ENCODE data around the gene MFGE8.

The MFGE8 gene

DNA sequence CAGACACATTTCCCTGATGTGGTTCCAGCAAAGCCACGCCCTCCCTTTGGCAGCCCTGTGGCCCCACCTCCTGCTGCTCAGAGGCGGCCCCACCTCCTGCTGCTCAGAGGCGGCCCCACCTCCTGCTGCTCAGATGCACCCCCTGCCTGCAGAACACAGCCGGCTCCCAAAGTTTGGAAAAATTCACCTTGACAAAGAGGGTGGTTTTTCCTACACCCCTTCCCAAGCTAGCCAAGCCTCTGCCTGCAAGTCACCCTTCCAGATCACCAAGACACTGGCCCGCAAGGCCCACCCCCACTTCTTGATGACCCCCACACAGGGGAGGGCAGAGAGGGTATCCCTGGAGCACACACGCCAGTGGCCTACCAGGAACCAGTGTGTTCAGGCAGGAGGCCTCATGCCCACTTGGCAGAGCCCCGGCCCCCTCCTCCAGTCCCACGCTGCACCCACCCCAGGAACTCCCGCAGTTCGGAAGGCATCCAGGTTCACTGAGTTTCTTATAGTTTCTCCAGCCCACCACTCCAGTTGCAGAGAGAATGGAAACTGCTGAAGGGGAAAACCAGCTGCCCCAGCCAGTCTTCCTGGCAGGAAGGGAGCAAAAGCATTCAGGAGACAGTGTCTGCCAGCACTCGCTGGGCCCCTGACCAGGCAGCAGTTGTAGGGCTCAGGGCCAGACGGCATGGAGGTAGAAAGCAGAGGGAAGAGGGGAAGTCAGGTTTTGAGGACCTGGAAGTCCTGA is 15.6 kb downstream of the MFGE8 start:
- peak; percentile 84 for DNase-seq

DNA sequence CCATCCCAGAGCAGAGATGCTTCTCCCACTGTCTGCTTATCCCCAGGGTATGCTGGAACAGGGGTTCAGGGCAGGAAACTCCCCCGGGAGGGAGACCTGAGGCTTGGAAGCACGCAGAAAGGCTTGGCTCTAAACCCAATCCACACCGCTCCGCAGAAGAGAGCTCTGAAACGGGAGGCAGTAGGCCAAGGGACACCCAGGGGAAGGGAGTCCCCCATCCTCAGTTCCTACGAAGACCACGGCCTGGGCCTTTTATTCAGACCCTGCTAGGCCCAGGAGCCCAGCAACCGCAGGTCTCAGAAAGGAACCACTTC is 16.1 kb downstream of the MFGE8 start:
- DNase-seq, result no peak

DNA sequence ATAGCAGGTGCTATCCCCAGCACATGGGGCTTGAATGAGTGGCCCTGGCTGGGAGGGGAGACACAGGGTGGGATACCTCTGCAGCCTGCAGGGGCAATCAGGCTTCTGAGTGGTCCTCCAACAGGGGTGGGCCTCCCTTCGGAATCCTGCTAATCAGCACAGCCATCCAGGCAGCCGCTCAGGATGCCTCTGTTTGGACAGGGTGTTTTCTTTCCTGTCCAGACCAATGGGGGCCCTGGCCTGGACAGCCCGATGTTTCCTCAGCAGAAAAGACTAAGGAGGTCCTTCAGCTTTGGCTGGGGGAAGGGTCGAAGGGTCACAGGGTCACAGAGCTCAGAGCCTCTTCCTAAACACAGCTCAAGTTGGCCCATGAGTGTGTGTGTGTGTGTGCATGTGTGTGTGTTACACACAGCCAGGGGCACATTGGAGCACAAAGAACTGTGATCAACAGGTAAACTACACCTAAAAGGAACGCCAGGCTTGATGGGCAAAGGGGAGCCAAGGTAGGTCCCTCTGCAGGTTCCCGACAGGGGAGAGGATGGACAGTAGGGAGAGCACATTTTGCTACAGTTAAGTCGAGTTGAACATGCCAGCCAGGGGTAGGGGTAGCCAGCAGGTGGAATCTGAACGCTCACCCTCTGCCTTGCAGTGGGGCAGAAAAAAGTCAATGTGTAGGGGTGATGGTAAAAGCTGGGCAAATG is 16.7 kb downstream of the MFGE8 start:
- DNase-seq, result no peak

DNA sequence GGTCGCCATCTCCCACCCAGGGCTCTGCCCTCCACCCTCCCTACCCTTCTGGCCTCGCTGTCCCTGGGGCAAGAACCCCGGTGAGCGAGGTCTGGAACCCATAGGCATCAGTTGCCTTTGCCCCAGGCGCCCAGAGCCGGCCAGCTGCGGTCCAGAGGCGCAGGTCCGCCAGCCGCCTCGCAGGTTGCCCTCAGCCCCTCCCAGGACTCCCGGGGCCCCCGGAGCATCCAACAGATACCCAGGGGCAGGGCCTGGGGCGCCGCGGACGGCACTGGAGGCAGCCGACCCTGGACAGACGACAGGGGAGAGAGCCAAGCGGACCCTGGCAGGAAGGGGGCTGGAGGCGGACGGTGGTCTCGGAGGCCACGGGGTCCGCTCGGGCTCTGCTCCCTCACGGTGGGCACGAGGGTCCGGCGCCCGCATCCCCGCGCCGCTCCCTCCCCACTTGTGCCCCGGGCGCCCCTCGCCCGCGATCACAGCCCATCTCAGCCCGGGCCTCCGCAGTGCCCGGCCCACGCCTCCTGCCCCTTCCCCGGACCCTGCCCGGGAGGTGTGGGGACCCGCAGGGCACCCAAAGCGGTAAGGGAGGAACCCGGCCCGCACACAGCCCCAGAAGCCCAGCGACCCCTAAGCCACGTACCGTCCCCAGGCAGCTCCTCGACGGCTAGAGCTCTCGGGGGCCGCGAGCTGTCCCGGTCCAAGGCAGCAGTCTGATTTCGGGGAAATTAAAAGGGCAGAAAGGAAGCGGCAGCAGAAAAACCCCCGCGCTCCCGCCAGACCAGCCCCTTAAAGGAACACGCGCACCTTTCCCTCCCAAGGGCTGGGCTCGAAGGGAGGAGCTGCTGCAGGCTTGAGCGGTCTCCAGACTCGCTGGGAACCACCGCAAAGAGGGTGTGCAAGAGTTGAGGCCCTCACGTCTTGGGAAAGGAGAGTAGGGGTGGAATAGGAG is 18.1 kb downstream of the MFGE8 start, which contains the start of gene HAPLN3:
TSS of gene HAPLN3 (minus strand) at position 726 of the 949 bp plus-strand sequence. CDS start 8,246 bp downstream, outside the sequence.
- DNase-seq, result peak; percentile 73

DNA sequence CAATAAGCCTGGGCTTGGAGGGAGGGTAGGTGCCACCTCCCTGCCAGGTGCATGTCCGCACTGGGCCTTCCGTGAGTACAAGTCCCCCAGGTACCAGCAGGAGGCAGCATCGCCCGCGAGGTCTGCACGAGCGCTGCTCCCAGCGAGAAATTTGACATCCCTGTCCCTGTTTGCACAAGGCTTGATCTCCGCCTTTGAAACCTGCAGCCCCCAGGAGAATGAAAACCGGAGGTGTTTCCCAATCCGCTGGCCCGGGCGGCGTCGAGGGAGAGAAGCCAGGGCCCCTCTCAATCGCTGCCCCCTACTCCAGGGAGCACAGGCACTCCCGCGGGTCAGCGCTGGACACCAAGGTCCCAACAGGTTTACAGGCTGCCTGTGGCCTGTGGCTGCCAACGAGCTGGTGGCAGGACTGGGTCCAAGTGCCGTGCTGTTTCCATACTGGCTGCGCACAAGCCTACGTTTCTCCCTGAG is 18.8 kb downstream of the MFGE8 start:
- DNase-seq, result peak; percentile 89

DNA sequence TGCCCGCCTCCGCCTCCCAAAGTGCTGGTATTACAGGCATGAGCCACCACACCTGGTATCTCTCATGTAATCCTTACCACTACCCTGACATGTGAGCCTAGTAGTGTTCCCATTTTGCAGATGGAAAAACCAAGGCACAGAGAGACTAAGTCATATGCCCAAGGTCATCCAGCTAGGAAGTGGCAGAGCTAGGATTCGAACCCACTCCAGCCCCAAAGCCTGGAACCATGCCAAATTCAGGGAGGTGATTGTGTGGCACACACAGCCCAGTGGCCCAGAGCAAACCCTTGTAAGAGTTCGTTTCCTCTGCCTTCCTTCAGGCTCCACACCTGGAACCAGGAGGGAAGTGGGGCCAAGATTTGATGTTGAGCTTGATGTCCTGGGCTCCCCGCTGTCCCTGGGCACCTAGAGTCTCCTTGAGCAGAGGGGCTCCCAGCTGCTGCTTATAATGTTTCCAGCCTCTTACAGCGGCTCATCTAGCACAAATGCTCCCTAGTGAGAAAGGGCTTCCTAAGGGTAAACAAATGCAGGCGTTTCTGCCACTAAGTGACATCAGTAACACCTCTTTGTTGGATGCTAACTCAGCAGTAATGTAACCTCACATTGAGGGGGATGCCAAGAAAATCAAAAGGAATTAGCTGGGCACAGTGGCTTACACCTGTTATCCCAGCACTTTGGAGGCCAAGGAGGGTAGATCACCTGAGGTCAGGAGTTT is 21.5 kb downstream of the MFGE8 start:
- DNase-seq, result no peak

DNA sequence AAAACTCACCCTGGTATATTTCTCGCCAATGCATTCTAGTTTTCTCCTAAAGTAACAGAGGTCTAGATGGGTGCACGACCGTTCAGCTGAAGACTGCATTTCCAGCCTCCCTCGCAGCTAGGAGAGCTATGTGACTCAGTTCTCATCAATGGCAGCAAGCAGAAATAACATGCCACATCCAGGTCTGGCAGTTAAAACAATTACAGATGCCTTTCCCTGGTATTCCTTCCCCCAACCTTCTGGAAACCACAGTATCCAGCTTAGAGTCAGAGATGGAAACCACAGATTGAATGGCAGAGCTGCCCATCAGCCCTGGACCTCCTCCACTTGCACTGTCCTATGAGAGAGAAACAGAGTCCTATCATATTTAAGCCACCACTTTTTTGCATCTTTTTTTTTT is 22.7 kb downstream of the MFGE8 start:
- DNase-seq, result no peak

DNA sequence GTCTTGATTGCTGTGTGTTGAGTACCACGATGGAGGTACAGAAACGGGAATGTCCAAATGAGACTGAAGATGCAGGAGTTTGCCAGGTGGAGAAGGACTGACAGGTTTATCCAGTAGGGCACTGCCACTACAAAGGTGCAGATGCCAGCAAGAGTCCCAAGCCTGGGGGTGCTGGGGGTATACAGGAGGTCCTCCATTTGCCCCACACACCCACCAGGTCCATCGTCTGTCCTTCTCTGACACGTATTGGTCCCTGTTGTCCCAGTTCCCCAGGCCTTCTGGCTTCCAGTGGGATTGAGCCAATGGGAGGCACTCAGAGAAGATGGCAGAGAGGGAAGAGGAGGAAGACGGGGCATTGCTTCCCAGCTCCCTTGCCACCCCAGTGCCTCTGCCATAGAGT is 24.5 kb downstream of the MFGE8 start:
- no peak for DNase-seq

DNA sequence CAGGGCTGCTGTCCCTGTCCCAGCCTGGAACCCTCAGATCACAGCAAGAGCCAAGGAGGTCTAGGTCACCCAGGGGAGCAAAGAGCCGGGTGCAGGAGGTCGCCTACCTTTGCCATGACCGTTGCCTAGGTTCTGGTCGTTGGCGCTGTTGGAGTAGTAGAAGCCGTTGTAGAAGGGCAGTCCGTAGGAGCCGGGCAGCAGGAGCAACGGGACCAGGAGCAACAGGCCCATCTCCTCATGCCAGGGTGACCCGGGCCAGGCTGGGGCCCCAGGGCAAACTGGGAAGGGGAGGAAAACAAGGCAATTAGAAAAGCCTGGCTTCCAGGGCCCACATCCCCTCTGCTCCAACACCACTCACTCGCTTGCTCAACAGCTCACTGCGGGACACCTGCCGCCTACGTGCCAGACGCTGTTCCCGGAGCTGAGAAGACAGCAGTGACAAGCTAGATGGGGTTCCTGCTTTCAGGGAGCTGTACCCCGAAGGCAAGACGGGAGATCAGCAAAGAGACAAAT is 26.1 kb downstream of the MFGE8 start:
- no peak for DNase-seq

DNA sequence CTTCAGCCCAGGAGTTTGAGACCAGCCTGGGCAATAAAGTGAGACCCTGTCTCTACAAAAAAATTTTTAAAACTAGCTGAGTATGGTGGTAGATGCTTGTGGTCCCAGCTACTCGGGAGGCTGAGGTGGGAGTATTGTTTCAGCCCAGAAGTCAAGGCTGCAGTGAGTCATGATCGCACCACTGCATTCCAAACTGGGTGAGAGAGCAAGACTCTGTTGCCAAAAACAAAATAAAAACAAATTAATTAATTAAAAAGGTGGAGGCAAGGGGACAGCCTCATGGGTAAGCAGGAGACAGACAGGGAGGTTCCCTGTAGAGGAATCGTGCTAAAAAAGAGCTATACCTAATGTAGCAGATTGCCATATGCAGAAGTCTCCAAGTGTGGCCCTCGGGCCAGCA is 30.4 kb downstream of the MFGE8 start:
- DNase-seq, result no peak

DNA sequence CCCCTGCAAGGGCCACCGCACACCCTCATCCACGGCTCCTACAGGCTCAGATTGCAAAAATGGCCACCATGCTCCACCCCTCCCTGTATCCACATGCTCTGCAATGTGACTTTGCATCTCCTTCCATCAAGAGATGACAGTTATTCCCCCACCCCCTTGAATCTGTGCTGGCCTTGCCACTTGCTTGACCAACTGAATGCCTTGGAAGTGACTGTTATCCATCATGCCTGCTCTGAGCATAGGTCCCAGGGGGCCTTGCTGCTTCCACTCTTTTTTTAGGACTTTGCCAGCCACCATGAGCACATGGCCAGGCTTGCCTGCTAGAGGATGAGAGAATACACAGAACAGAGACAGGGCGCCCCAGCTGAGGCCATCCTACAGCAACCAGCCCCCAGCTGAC is 31.4 kb downstream of the MFGE8 start:
- DNase-seq, result no peak

DNA sequence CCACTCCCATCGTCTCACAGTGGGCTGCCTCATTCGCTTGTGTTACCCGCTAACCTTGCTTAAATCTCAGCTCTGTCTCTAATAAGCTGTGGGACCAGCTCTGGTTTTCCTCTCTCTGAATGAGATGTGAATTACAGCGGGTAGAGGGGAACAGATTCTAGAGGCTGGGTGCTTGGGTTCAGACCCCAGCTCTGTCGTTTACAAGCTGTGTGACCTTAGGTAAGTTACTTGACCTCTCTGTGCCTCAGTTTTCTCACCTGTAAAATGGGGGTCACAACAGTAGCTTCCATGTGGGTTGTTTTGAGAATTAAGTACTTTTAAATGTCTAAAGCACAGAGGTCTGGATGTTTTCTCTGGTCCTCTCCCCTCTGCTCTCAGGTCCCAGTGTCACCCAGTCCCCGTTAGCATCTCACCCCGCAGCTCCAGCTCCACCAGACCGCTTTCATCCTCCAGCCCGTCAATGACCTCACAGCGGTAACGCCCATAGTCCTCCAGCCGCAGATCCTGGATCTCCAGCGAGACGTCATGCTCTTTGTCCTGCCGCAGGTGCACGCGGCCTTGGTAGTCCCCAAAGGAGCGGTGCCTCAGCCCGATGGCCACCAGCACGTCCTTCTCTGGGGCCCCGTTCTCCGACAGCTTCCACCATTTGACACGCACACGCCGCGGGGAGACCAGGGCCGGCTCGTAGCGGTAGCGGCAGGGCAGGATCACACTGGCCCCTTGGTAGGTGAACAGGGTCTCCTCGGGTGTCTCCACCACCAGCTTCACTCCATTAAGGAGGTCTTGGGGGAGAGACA is 32.0 kb downstream of the MFGE8 start:
- DNase-seq, result no peak

DNA sequence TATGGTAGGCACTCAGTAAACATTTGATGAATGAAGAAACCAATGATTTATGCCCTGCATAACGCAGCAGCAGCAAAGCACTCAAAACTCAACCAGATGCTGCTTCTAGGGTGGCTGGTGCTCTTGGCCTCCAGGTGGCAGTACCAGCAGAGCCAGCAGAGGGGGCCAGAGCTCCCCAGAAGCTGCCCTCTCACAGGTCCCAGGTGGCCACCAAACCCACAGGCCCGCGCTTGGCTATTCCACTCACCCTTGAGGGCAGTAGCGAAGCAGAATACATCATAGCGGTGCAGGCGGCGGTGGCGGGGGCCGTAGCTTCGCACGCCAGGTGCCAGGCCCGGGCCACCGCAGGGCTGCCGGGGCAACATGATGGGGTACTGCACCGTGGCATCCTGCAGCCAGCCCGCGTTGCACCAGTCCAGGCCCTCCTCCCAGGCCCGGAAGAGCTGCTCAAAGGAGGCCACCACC is 34.4 kb downstream of the MFGE8 start:
- DNase-seq, result peak; percentile 43

DNA sequence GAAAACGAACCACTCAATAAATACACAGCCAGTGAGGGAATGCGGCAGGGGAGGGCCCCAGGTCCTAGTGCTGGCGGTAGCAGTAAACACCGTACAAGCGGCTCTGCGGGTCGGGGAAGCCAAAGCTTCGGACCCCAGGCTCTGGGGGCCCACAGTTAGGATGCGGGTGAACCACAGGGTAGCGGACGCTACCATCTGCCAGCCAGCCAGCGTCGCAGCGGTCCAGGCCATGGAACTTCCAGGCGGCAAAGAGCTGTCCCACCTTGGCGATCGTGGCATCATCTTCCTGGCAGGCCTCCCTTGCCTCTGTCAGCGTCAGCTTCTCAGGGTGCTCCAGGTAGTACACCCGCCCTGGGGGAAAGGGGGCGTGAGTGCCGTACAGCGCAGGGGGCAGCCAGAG is 35.3 kb downstream of the MFGE8 start:
- no peak for DNase-seq

DNA sequence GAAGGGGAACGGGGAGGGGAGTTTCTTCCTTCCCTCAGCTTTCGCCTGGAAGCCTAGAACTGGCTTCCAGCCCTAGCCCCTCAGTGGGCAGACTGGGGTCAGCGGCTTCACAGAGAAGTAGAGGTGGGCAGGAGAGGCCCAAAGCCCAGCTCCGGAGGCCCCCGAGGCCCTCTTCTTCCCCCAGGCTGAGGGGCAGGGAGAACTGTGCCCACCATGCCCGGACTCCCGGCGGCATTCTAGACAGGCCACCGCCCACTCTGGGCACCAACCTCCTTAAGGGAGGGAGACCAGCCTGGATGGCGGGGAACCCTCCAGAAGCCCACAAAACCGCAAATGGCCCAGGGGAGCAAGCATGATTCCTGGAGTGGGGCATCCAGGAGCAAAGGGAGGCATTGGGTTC is 35.8 kb downstream of the MFGE8 start:
- DNase-seq, result no peak

DNA sequence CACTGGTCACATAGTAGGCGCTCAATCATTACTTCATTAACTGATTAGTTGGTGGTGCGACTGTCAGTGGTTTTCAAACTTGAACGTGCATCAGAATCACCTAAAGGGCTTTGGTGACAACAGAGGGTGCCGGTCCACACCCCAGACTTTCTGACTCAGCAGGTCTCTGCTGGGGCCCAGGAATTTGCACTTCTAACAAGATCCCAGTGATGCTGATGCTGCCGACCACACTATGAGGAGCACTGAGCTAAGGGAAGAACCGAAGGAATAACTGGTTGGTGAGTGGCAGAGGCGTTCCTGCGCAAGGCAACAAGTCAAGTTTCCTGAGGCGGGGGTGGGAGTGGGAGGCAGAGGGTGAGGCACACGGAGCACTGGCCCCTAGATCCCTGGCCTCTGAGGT is 36.6 kb downstream of the MFGE8 start:
- no peak for DNase-seq

DNA sequence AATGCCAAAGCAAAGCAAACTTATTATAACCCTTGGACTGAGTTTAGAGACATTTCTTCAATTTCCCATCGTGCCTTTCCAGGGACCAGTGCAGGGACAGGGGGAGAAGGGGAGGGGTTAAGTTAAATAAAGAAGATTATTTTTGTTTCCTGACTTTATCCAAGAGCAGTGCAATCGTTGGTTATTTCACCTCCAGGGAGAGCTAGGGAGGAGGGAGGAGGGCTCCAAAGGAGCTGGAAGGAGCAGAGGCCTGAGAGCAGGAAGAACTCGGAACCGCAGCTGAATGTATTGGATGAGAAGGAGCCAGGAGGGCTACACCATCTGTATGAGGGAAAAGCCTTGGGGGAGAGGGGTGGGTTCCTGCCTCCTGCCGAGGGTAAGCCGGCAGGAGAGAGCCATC is 38.5 kb downstream of the MFGE8 start:
- no peak for DNase-seq

DNA sequence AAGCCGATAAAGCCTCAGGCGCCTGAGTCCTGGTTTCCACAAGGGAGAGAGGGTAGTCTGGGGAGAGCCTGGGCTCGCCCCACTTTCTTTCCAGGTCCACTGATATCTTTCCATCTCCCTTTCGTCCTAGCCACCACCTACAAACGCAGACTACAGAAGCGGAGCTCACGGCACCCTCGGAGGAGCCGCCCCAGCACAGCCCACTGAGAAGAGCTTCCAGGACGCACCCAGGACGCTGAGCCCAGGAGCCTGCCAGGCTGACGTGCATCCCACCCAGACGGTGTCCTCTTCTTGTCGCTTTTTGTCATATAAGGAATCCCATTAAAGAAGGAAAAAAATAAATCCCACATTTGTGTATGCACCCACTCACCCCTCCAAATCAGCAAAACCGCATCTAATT is 38.9 kb downstream of the MFGE8 start:
- DNase-seq, result no peak

DNA sequence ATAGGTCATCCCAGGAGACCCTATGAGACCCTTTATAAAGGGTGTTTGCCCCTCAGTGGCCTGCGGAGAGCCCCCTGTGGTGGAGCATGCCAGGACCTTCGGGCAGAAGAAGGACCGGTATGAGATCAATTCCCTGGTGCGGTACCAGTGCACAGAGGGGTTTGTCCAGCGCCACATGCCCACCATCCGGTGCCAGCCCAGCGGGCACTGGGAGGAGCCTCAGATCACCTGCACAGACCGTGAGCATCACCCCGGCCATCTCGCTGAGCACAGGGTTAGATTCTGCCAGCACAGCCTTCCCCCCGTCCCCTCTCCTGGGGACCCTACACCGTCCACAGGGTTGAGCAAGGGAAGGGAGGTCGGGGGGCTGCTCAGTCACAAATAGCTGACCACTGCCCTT is 39.4 kb downstream of the MFGE8 start:
- no peak for DNase-seq

DNA sequence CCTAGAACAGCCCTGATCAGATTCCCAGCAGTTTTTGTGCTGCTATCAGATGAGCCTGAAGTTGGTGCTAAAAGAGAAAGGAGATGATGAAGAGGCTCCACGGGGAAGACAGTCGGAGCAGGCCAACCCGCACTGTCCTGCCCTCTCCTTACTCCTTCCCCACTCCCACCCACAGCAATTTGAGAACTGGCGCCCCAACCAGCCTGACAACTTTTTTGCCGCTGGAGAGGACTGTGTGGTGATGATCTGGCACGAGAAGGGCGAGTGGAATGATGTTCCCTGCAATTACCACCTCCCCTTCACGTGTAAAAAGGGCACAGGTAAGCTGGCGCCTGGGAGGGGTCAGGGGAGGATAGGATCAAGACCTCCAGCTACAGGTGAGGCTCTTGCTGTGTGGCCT is 40.5 kb downstream of the MFGE8 start:
- no peak for DNase-seq

DNA sequence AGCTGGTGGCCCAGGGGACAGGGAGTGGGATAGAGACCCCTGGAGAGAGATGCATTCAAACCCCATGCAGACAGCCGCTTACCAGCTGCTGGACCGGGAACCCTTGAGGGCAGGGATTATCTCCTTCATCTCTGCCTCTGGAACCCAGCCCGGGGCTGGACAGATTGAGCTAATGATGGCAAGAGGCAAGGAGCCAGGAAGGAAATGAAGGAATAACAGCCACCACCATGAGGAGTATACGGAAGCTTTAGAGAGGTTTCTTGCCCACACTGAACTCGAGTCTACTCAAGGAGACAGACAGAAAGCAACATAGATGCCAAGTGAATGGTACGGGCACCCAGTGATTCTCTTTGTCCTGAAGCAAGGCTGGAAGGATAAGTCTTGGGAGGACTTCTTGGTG is 41.1 kb downstream of the MFGE8 start:
- no peak for DNase-seq

DNA sequence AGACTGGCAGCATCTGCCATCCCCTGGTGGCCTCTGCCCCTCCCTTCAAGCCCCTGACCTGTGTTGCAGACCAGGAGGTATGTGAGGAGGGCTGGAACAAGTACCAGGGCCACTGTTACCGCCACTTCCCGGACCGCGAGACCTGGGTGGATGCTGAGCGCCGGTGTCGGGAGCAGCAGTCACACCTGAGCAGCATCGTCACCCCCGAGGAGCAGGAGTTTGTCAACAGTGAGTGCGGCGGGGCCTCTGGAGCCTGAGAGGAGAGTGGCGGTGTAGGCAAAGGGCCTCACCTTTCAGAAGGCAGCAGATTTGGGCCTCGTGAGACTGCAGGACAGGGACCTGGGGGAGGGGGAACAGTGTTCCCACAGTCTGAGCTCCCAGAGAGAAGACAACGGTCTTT is 41.9 kb downstream of the MFGE8 start:
- DNase-seq, result no peak
